Endothelial cell of umbilical vein (primary cell): ENCODE data around the gene MED17. TPM values are rescaled to one million over a fixed set of nuclear protein-coding genes. Genes with fewer than 3 reads are reported as not detected.

Experiments
- BruUV-seq: library from RNA; stranded (reverse); fragments of 400-500 nt; replicated peaks from 2 replicates; lab custom pipeline; 2021; lab: Mats Ljungman, UMichigan
- CTCF ChIA-PET: fragments of 300-600, 350-600 bp; sonication (Branson Sonifier 250); formaldehyde crosslinking; loops from one replicate; lab custom pipeline; 2021; ENCODE audit warnings: antibody characterized with exemption, inconsistent platforms; lab: Charles Lee
- POLR2A ChIA-PET: fragments of 300-600, 350-600 bp; sonication (Branson Sonifier 250); formaldehyde crosslinking; loops from one replicate; lab custom pipeline; 2021; ENCODE audit warnings: antibody characterized with exemption, inconsistent platforms; lab: Charles Lee
- DNase-seq: peaks from one replicate; pipeline ENCODE4 v3.0.0-alpha.2; 2011; ENCODE audit warnings: low read depth, low spot score
- FAIRE-seq: peaks from 2 replicates; lab custom pipeline; 2011; peaks lifted over from hg19 to GRCh38; lab: Jason Lieb, UNC
- H2AFZ ChIP-seq: 2 replicates; pipeline ENCODE4 v1.6.0; 2012; ENCODE audit warnings: low read depth, low read length, control low read depth, inconsistent platforms
- H3K27ac ChIP-seq: 2 replicates; pipeline ENCODE4 v1.5.1; 2011; ENCODE audit warnings: low read depth, mild to moderate bottlenecking, control low read depth, low read length, moderate library complexity; ENCODE audit not compliant: insufficient read depth
- H3K27me3 ChIP-seq, 2 experiments: 2 replicates each; pipeline versions ENCODE4 v1.6.0 to v1.6.1; 2011; ENCODE audit warnings: low read length in 2 of 2, mixed read lengths in 1 of 2; ENCODE audit not compliant: control insufficient read depth in 2 of 2, insufficient read depth in 2 of 2
- H3K36me3 ChIP-seq, 2 experiments: 2 replicates in 1 of 2; 3 replicates in 1 of 2; pipeline ENCODE4 v1.5.1; 2011; ENCODE audit warnings: low read length in 2 of 2, mild to moderate bottlenecking in 1 of 2, moderate library complexity in 1 of 2; ENCODE audit not compliant: control insufficient read depth in 2 of 2, insufficient read depth in 2 of 2; ENCODE audit errors: extremely low read depth in 1 of 2
- H3K4me1 ChIP-seq: 3 replicates; pipeline ENCODE4 v1.5.1; 2011; ENCODE audit warnings: mild to moderate bottlenecking, low read length; ENCODE audit not compliant: control insufficient read depth, insufficient read depth; ENCODE audit errors: extremely low read depth
- H3K4me2 ChIP-seq: 2 replicates; pipeline ENCODE4 v1.6.1; 2011; ENCODE audit warnings: low read length, control low read depth, mixed read lengths; ENCODE audit not compliant: insufficient read depth
- H3K4me3 ChIP-seq, 3 experiments: fragments of 200-600 bp in 1 of 3; sonication (generic), shearing (Covaris generic) in 1 of 3; replicated peaks in 1 of 3; 2 replicates each; pipeline ENCODE4 v1.5.1; 2011 to 2016; ENCODE audit warnings: control low read depth in 3 of 3, low read length in 3 of 3, mild to moderate bottlenecking in 2 of 3, inconsistent platforms in 1 of 3, low read depth in 1 of 3, moderate library complexity in 1 of 3; ENCODE audit not compliant: insufficient read depth in 1 of 3
- H3K79me2 ChIP-seq: 2 replicates; pipeline ENCODE4 v1.6.0; 2012; ENCODE audit warnings: low read length, inconsistent platforms; ENCODE audit not compliant: control insufficient read depth, insufficient read depth
- H3K9ac ChIP-seq: replicated peaks from 2 replicates; pipeline ENCODE3; 2011; ENCODE audit warnings: low read length, control low read depth; ENCODE audit not compliant: insufficient read depth; ENCODE audit errors: extremely low read depth
- H3K9me1 ChIP-seq: replicated peaks from 3 replicates; pipeline ENCODE4 v1.6.0; 2011; ENCODE audit warnings: mild to moderate bottlenecking, low read length; ENCODE audit not compliant: control insufficient read depth, insufficient read depth; ENCODE audit errors: extremely low read depth
- H3K9me3 ChIP-seq: replicated peaks from 2 replicates; pipeline ENCODE4 v1.5.1; 2012; ENCODE audit warnings: low read length, inconsistent platforms; ENCODE audit not compliant: control insufficient read depth, insufficient read depth
- H4K20me1 ChIP-seq: replicated peaks from 2 replicates; pipeline ENCODE3; 2011; ENCODE audit warnings: mild to moderate bottlenecking, low read length; ENCODE audit not compliant: control insufficient read depth, insufficient read depth; ENCODE audit errors: extremely low read depth
- CTCF ChIP-seq, 2 donors: IDR thresholded peaks; 1 replicate in 1 of 2; 2 replicates in 1 of 2; pipeline ENCODE4 v1.5.1; 2011; ENCODE audit warnings: low read length in 2 of 2, mild to moderate bottlenecking in 2 of 2, moderate library complexity in 2 of 2, control low read depth in 1 of 2, inconsistent platforms in 1 of 2, low read depth in 1 of 2; ENCODE audit not compliant: insufficient read depth in 1 of 2; ENCODE audit errors: extremely low read depth in 1 of 2
- EZH2 ChIP-seq: IDR thresholded peaks from 2 replicates; pipeline ENCODE4 v1.6.1; 2012; ENCODE audit warnings: borderline replicate concordance, low read depth, mild to moderate bottlenecking, moderate library complexity, low read length, inconsistent platforms; ENCODE audit not compliant: severe bottlenecking
- FOS ChIP-seq: IDR thresholded peaks from 2 replicates; pipeline ENCODE4 v1.6.1; 2011; ENCODE audit warnings: mild to moderate bottlenecking, low read length, moderate library complexity, borderline replicate concordance; ENCODE audit not compliant: insufficient read depth
- GATA2 ChIP-seq: IDR thresholded peaks from 2 replicates; pipeline ENCODE4 v1.7.0; 2011; ENCODE audit warnings: low read depth, mild to moderate bottlenecking, moderate library complexity, mixed read lengths, low read length; ENCODE audit not compliant: insufficient read length, insufficient read depth
- JUN ChIP-seq: IDR thresholded peaks from 2 replicates; pipeline ENCODE4 v1.6.1; 2011; ENCODE audit warnings: borderline replicate concordance, low read depth; ENCODE audit not compliant: insufficient read length, insufficient read depth
- MYC ChIP-seq: IDR thresholded peaks from one replicate; pipeline ENCODE4 v1.6.1; 2011; ENCODE audit warnings: mild to moderate bottlenecking, low read depth, low read length
- POLR2A ChIP-seq: IDR thresholded peaks from 2 replicates; pipeline ENCODE4 v1.6.1; 2012; ENCODE audit warnings: low read depth, mild to moderate bottlenecking, control low read depth, low read length
- POLR2AphosphoS5 ChIP-seq: IDR thresholded peaks from 2 replicates; pipeline ENCODE4 v1.6.1; 2012; ENCODE audit warnings: low read depth, mild to moderate bottlenecking, control low read depth, low read length, moderate library complexity; ENCODE audit not compliant: insufficient read depth
- dilution Hi-C: fragments of 300-500 bp; cut with MboI; formaldehyde crosslinking; loops from one replicate; pipeline ENCODE4 v1.15.0; 2019; ENCODE audit warnings: low sequenced_read_pairs; ENCODE audit not compliant: extremely low pct_ligation_motif_present
- intact Hi-C: fragments of 100-400 bp; cut with micrococcal nuclease; formaldehyde crosslinking; loops from one replicate; pipeline ENCODE4 v1.10.0; 2022
- polyA plus RNA-seq, 4 experiments: library from polyadenylated mRNA; depleted of rRNA in 3 of 4; stranded (reverse) in 3 of 4; unstranded in 1 of 4; fragments of >200 nt; gene quantifications; 2 replicates each; pipeline versions ENCODE4 v1.2.1 to v1.2.3, GENCODE V29; 2011 to 2012; ENCODE audit warnings: missing spikeins in 1 of 4
- total RNA-seq: library from RNA; stranded (reverse); gene quantifications from 2 replicates; pipeline ENCODE4 v1.2.3, GENCODE V29; 2021
- TF ChIP-seq, protein P1 (sequence below): IDR thresholded peaks from 2 replicates; pipeline ENCODE4 v1.6.1; 2011; ENCODE audit not compliant: insufficient read depth, insufficient read length

The MED17 gene
- total and polyA plus RNA-seq, 2 donors (not counting 3 experiments of a cell fraction or from before 2014, with no cell fraction given): 11.3 to 40.6 TPM

DNA sequence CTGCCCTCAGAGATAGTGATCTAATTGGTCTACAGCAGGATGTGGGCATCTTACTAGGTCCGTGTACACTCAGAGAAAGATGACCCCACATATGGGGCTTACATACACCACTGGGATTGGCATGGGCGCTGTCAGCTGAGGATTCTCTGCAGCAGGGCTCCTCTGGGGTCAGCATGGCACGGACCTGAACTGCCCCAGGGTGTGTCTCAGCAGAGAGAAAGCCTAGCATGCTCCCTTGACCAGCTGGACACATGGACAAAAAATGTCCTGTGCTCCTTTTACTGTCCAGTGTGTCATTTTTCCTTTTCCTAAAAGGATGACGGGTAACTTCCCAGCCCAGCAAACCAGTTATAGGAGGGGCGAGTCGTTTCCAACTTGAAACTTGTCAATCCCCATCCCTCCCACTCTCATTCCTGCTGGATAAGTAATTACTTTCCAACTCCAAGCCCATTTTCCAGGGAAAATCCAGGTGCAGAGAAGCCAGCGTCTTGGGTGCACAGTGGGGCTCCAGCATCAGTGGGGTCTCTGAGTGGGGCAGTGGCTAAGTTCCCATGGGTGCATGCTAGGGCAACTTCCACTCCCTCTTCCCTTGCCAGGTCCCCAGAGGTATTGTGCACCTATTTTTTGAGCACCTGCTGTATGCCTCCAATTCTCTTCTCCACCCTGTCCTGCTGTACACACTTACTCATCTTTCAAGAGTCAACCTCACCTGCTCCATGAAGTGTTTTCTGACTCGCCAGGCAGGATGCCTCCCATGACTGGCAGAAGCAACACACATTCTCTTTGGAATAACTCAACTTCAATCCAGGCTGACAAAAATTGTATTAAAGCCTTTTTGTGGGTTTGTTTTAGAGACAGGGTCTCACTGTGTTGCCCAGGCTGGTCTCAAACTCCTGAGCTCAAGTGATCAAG is 61.4 kb downstream of the MED17 start:
- FAIRE-seq (no peak), DNase-seq (no peak)
- H4K20me1 ChIP-seq: no peaks in the 10 kb centered on the region
- CTCF ChIA-PET: no interaction called here
- POLR2A ChIA-PET: no interaction called here
- H3K9ac ChIP-seq: no peak overlapping the region
- H2AFZ ChIP-seq: no peak overlapping the region
- no peaks in the 10 kb centered on the region for H3K9me1 ChIP-seq
- no peaks in the 10 kb centered on the region for H3K79me2 ChIP-seq
- no peak overlapping the region for H3K4me2 ChIP-seq
- H3K27ac ChIP-seq: no peak overlapping the region
- TF ChIP-seq CTCF (IDR thresholded peaks at IDR 0.05; ENCODE audit: extremely low read depth in 1 of 2, insufficient read depth in 1 of 2, low read depth in 1 of 2, low read length in 2 of 2) (no peak), FOS (no peak), MYC (no peak), GATA2 (no peak), JUN (no peak), POLR2AphosphoS5 (no peak), POLR2A (no peak), EZH2 (no peak)
- TF ChIP-seq, protein P1, sequence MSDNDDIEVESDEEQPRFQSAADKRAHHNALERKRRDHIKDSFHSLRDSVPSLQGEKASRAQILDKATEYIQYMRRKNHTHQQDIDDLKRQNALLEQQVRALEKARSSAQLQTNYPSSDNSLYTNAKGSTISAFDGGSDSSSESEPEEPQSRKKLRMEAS: no peak
- H3K9me3 ChIP-seq: no peaks in the 10 kb centered on the region
- peaks cover 0 to 3% of the 10 kb centered on the region in 2 experiments for H3K27me3 ChIP-seq
- intact Hi-C loops (no loop called here), dilution Hi-C loops (no loop called here)
- H3K4me1 ChIP-seq: peaks cover 3% of the 10 kb centered on the region
- no TSS peak for BruUV-seq
- H3K36me3 ChIP-seq: no peaks in the 10 kb centered on the region
- H3K4me3 ChIP-seq: no peak overlapping the region
